ENCODE results near the gene CCDC24. TPM values are rescaled to one million over a fixed set of nuclear protein-coding genes. Genes with fewer than 3 reads are reported as not detected.

The CCDC24 gene
- total RNA-seq, 4 donors from 2014 or later = 3.1 to 10.6 (median 7.0) TPM; not detected in 1

- intact Hi-C loops (cut with DNase I; ENCODE audit: low total_unique reads) = no loop called here
- Histone ChIP-seq H3K9me3 (no peaks in the 10 kb centered on the region), H3K4me1 (no peaks in the 10 kb centered on the region), H3K27me3 (no peaks in the 10 kb centered on the region), H3K4me3 (no peak overlapping the region), H3K36me3 (no peaks in the 10 kb centered on the region), H3K27ac (no peak overlapping the region)
- TF ChIP-seq, protein P1, sequence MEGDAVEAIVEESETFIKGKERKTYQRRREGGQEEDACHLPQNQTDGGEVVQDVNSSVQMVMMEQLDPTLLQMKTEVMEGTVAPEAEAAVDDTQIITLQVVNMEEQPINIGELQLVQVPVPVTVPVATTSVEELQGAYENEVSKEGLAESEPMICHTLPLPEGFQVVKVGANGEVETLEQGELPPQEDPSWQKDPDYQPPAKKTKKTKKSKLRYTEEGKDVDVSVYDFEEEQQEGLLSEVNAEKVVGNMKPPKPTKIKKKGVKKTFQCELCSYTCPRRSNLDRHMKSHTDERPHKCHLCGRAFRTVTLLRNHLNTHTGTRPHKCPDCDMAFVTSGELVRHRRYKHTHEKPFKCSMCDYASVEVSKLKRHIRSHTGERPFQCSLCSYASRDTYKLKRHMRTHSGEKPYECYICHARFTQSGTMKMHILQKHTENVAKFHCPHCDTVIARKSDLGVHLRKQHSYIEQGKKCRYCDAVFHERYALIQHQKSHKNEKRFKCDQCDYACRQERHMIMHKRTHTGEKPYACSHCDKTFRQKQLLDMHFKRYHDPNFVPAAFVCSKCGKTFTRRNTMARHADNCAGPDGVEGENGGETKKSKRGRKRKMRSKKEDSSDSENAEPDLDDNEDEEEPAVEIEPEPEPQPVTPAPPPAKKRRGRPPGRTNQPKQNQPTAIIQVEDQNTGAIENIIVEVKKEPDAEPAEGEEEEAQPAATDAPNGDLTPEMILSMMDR (IDR thresholded peaks at IDR 0.05) = no peak
- DNase-seq = no peak
Observed at GRCh38 chr1:44013949-44014348, 22.6 kb downstream of the CCDC24 start.

DNA sequence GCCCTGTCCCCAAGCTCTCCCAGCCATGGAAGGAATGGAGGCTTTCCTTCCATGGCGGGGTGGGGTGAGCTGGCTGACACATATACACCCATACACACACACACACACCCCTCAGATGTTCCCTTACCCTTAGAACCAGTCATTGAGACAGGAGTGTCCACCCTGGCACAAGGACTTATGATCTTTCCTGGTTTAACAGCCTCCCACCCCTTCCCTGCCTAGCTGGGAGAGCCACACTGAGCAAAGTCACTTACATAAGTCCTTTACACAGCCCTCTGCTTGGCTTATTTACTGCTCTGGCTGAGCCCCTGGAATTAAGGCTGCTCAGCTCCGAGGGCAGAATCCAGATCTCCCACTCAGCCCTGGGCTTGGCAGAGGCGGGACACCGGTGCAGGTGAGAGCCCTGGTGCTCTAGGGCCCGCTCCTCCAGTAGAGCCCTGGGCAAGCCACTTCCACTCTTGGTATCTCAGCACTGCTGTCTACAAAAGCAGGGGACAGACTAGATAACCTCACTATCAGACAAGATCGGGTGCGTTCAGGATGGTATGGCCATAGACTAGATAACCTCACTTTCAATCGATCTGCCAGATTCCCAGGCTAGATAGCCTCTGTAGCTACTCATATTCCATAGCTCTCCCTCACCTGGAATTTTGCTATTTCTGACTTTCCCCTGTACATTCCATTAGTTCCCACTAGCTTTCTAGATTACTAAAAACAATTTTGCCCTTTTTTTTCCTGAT is 23.1 kb downstream of the CCDC24 start:
- DNase-seq = no peak
- Histone ChIP-seq H3K27me3 (no peaks in the 10 kb centered on the region), H3K9me3 (no peaks in the 10 kb centered on the region), H3K27ac (no peak overlapping the region), H3K4me3 (no peak overlapping the region), H3K4me1 (no peaks in the 10 kb centered on the region), H3K36me3 (no peaks in the 10 kb centered on the region)
- TF ChIP-seq POLR2A (IDR thresholded peaks at IDR 0.05) = no peak
- TF ChIP-seq, protein P1 (IDR thresholded peaks at IDR 0.05) = no peak
- intact Hi-C loops (cut with DNase I; ENCODE audit: low total_unique reads) = no loop called here

DNA sequence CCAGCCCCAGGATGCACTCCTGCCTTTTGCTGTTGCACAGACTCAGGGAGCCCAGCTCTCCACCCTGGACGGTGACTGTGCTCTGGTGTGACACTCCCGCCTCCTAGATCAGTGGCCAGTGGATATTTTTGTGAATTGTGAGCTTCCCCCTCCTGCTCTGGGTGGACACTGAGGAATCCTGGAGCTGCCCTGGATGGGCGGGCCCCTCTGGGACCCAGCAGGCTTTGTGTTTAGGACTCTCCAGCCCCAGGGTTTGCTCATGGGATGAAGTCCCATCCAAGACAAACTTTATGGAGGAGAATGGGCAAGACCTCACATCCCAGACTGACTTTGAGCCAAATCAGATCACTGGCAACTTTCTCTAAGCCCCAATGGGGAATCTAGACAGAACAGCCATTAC is 23.8 kb downstream of the CCDC24 start:
- DNase-seq = no peak
- no peaks in the 10 kb centered on the region for H3K27me3 ChIP-seq
- H3K4me3 ChIP-seq = no peak overlapping the region
- no peaks in the 10 kb centered on the region for H3K4me1 ChIP-seq
- H3K9me3 ChIP-seq = no peaks in the 10 kb centered on the region
- intact Hi-C loops (cut with DNase I; ENCODE audit: low total_unique reads) = no loop called here
- no peak overlapping the region for H3K27ac ChIP-seq
- TF ChIP-seq POLR2A (IDR thresholded peaks at IDR 0.05) = no peak
- TF ChIP-seq, protein P1 (IDR thresholded peaks at IDR 0.05) = no peak
- no peaks in the 10 kb centered on the region for H3K36me3 ChIP-seq

GRCh38 chr1:44016041-44016889 is 24.9 kb downstream of the CCDC24 start:
- TF ChIP-seq, protein P1 (IDR thresholded peaks at IDR 0.05) = no peak
- TF ChIP-seq POLR2A (IDR thresholded peaks at IDR 0.05) = no peak
- no peaks in the 10 kb centered on the region for H3K9me3 ChIP-seq
- intact Hi-C loops (cut with DNase I; ENCODE audit: low total_unique reads) = no loop called here
- DNase-seq = no peak
- H3K36me3 ChIP-seq = no peaks in the 10 kb centered on the region
- H3K27me3 ChIP-seq = no peaks in the 10 kb centered on the region
- no peak overlapping the region for H3K4me3 ChIP-seq
- no peaks in the 10 kb centered on the region for H3K4me1 ChIP-seq
- H3K27ac ChIP-seq = no peak overlapping the region

DNA sequence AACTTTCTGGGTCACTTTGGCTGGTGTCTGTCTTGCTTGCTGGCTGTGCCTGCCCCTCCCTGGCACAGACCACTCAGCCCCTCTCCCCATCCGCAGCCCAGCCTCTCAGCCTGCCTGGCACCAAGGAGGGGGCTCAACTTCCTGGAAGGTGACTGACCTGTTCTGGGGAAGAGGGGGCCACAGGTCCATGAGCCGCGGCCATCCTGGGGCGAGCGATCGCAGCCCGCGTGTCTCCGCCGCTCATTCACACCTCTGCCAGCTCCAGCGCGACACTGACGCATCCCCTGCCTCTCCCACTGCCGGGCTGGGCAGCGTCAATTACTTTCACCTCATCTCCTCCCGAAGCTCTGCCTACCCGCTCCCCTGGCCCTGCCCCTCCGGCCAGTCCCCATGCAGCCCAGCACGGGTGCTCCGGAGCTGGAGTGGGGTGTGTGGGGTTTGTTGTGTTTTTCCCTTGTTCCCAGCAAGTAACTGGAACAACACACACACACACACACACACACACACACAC is 25.5 kb downstream of the CCDC24 start:
- H3K9me3 ChIP-seq = no peaks in the 10 kb centered on the region
- H3K36me3 ChIP-seq = no peaks in the 10 kb centered on the region
- H3K4me3 ChIP-seq = no peak overlapping the region
- intact Hi-C loops (cut with DNase I; ENCODE audit: low total_unique reads) = no loop called here
- no peaks in the 10 kb centered on the region for H3K27me3 ChIP-seq
- no peaks in the 10 kb centered on the region for H3K4me1 ChIP-seq
- no peak for DNase-seq
- H3K27ac ChIP-seq = no peak overlapping the region
- no peak for TF ChIP-seq POLR2A (IDR thresholded peaks at IDR 0.05)
- TF ChIP-seq, protein P1 (IDR thresholded peaks at IDR 0.05) = no peak
